Measurements from ENCODE around the gene PDE2A.
A peak's percentile ranks its signal among the peaks of the same experiment; 100 is the strongest.

The PDE2A gene

GRCh38 chr11:72673943-72674828, at the start of gene PDE2A:
Gene PDE2A (minus strand): TSS chr11:72674422. CDS start chr11:72674207, 215 bp downstream.
- no peak for DNase-seq

DNA sequence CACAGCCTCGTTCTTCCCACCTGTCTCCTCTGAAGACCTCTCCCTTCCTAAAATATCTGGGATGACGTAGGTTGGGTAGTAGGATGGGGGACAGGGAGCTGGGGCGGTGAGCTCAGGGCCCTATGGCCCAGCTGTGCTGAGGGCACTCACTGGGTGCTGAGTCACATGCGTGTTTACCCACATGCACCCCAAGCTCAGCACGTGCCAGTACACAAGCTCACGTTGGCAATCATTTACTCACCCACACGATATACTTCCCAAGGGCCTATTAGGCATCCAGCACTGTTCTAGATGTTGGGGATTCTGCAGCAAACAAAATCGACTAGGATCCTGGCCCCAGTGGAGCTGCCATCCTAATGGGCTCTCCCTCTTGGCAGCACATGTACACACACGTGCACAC, 49.3 kb upstream of the PDE2A start:
- DNase-seq: no peak

- peak; percentile 91 for DNase-seq
Measured at GRCh38 chr11:72722050-72722748, 48.0 kb upstream of the PDE2A start.

DNA sequence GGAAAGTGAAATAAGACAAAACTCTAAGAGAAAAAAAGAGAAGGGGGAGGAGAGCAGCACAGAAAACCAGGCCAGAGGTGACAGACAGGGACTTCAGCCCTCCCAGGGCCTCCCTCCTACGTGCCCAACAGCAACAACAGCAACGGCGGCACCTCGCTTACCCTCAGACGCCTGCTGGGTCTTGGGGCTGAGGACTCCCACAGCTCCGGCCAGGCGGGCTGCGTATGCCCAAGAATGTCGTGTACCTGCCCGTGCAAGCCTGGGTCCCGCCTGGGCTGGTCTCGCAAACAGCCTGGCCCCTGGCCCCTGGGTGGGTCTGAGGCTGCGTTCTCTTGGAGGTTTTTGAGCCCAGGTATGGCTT, 47.4 kb upstream of the PDE2A start:
- peak; percentile 55 for DNase-seq

DNA sequence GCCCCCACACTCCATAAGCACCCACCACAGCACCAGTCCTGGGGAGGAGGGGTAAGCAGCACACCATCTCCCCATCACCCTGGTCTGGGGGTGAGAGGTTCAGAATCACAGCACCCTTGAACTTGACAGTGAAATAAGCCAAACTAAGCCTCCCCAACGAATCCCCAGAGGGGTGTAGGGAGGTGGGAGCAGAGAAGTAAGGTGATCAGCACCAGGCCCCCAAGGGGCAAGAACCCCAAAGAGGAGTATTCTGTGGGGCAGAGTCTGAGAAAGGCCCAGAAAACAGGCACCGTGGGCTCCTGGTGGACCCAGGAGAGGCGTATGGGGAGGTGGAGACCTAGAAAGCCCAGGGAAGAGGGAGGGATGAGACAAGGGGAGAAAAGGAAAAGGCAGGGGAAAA, 47.1 kb upstream of the PDE2A start:
- DNase-seq: no peak

DNA sequence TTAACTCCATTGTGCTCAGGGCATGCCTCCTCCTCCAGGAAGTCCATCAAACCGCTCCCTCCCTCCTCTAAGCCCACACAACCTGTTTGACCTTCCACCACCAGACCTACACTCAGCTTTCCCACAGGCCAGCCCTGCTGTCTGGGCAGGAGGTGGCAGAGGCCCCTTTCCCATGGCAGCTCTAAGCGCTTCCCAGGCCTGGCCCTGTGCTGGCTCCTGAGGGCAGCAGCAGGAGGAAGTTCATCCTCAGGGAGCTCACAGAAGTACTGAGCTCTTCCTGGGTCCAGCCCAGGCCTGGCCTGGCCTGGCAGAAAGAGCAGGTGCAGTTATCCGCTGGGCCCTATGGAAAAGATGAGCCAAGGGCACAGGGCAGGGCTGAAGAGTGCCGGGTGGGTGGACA, 46.6 kb upstream of the PDE2A start:
- DNase-seq: no peak

DNA sequence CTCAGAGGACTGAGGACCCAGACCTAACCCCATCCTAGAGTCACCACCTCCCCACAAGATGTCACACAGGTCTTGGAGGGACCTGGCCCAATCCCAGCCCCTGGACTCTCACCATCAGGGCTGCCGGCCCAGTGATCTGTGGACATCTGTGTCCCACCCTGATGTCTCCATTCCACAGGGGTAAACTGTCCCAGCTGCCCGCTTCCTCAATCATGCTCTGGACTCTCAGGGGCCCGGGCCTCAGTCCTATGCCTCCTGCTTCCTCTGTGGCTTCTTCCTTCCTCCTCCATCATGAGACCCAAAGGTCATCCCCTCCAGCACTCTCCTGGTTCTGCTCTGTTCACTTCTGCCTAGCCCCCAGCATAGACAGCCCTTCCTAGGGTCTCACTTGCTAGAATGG, 45.8 kb upstream of the PDE2A start:
- DNase-seq: no peak

DNA sequence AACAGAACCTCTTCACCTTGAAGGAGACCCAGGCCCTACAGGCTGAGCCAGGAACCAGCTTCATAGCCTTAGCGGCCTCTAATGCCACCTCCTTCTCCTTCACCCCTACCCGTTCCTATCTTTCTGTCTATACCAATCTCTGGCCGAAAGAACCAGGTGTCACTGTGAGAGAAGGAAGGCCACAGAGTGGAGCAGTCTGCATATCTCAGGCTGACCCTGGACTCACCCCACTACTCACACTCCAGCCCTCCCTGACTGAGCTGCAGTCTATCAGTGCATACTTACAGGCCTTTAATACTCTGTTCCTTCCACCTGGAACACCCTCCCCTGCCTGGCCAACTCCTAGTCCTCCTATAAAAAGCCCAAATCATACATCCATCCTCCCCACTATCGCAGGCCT, 45.3 kb upstream of the PDE2A start:
- no peak for DNase-seq

DNA sequence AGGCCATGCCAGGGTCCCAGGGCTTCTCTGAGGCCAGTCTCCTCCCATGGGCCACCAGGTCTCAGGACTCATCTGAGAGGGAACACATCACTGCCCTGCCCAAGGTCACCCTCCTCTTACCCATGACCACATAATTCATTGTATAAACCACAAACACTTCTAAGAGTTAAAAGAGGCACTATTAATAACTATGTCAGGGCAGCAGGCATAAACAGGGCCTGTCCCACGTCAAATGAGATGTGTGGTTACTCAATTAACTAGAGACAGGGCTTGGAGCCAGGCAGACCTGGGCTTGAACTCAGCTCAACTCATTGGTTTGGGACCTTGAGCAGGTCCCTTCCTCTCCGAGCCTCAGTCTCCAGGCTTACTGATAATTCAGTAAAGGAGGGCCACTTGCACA, 44.9 kb upstream of the PDE2A start:
- no peak for DNase-seq

GRCh38 chr11:72718101-72718501, 43.9 kb upstream of the PDE2A start:
- no peak for DNase-seq

DNA sequence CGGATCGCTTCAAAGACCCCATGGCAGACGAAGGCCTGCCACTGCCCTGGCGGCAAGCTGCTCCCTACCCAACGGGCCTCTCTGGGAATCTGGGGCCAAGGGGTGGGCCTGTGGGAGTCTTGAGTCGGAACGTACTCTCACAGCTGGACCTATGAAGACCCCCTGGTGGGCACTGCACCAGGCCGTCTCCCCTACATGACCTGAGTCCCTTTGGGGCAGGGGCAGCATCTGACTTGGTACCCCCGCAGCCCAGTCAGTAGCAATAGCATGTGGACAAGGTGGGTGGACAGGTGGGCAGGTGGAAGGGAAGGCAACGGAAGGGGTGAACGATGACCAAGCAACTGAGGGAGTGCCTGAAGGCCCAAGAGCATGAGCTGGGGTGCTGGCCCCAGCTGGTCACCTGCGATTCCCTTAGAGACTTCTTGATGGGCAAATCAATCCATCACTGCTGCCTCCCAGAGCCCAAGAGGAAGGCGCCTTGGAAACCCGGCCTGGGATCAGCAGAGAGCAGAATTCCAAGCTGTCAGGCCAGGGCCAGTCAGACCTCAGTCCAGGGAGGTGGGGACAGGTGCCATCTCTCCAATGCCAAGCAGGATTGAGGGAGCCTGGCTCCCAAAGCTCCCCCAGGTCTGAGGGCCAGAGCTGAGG, 42.7 kb upstream of the PDE2A start:
- DNase-seq: no peak

DNA sequence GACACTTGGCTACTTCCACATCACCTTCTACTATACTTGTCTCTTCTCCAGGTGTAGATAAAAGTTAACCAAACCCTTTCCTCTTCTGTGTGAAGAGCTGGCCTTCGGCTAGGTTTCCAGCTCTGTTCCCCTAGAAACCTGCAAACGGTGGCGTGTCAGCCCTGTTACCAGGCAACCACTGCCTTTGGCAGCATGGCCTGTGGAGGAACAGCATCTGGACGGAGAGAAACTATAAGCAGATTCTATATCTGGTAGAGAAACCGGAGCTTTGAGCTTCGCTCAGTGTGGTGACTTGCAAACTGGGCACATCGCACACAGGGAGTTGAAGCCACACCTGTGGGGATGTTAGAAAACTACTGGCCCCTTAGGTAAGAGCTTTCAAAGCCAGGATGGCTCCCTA, 42.1 kb upstream of the PDE2A start:
- no peak for DNase-seq

DNA sequence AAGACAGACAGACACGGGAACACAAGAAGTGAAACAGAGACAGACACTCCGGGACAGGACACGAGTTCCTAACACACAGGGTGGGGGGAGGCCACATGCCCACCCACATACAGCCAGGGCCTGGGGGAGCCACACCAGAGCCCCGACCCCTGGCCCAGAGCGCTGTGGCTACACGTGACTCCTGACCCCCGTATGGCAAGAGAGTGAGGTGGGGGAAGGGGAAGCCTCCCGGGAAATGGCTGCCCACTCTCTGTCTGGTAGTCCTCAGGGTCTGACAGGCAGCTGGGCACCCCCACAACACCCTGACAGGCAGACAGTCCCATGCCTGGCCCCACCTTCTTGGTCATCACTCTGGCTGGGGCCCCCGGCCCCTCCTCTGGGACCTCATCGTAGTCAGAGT, 38.6 kb upstream of the PDE2A start:
- no peak for DNase-seq

DNA sequence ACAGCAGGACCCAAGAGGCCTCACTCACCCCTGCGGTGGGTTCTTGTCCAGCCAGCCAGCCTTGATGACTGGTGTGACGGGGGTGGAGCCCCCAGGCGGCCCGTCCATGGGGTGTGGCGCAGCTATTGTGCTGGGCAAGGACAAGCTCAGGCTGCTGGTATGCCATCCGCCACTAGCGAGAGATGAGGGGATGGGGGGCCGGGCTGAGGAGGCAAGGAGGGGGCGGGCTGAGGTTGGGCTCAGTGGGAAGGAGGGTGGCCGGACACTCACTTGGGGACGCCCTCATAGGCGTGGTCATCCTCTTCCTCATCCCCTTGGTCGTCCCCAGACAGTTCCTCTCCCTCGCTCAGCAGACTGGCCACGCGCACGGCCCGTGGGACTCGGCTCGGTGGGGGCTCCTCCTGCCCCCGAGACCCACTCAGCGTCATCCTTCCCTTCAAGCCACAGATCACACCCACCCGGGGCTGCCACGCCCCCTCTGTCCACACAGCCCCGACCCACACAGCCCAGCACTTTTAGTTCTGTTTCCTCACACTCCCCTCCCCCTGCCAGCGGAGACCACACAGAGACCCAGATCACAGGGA, 38.0 kb upstream of the PDE2A start:
- DNase-seq: no peak

- no peak for DNase-seq
Measured at GRCh38 chr11:72711141-72711540, 36.9 kb upstream of the PDE2A start.

DNA sequence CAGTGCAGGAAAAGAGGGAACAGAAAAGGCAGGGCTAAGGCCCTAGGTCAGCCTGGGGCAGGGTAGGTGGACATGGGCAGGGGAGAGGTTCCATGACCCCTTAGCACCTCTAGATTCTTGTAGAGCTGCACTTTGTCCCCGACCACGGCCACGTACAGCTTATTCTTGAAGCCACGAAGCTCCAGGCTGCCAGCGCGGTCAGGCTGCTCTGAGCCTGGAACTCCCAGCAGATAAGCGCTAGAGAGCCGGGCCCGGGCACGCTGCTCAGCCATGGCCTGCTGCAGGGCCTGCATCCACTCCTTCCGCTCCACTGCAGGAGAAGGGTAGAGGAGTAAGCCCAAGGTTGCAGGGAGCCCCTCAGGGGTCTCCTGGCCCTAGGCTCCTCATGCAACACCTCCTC, 36.1 kb upstream of the PDE2A start:
- DNase-seq: no peak

GRCh38 chr11:72709478-72710238, 35.4 kb upstream of the PDE2A start:
- no peak for DNase-seq

GRCh38 chr11:72707032-72707431, 32.8 kb upstream of the PDE2A start:
- no peak for DNase-seq

DNA sequence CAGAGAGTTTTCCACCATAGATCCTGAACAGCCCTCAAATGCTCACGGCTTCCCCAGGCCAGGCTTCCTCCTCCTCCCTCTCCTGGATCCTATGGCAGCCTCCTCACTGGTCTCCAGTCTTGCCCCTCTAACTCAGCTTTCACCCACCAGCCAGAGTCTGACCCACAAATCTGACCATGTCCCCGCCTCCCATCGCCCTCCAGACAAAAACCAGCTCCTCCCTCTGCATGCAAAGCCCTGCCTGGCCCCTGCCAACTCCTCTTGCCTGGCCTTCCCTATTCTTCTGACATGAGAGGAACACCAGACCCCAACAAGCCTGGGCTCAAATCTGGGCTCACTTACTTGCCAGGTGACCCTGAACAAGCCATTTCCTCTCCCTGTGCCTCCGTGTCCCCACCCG, 32.4 kb upstream of the PDE2A start:
- no peak for DNase-seq

DNA sequence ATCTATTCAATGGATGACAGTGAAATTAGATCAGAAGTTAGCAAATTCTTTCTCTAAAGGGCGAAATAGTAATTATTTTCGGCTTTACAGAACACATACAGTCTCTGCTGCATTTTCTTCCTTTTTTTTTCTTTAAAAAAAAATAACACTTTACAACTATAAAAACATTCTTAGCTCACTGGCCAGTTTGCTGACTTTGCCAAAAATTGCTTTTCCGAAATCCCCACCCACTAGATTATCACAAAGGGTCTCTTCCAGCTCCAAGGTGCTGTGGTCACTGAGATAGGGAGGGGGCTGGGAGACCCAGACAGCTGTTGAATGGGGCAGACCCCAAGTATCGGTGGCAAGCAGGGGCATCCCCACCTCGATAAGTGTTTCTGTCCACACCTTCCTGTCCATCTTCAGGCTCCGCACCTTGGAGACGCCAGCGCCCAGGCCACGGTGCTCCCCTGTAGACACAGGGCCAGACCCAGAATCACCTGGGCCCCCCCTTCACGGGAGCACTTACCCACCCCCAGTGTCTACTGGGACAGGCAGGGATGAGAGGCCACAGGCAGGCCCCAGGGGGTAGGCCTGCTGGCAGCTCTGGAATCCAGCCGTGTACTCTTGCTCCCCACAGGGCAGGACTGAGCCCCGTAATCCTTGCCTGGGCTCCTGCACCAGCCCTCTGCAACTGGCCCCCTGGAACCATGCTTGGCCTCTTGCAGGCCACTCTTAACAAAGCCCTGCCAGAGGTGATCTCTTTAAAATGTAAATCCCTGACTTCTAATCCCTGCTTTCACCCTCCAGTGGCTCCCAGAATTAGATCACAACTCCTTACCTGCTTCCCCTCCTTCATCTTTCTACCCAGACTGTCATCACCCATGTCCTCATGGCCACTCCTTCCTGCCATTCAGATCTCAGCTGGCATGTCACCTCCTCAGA, 31.5 kb upstream of the PDE2A start:
- no peak for DNase-seq

- no peak for DNase-seq
Measured at GRCh38 chr11:72704783-72705265, 30.6 kb upstream of the PDE2A start.

Measured in CD4-positive, alpha-beta T cell treated with Interleukin-6 for 4 hours (primary cell).